ENCODE results near the gene BAK1.
"Not testable (repeated sequence)": the region's sequence is repeated elsewhere in the genome, so short reads cannot be mapped to it uniquely, and the experiment has no call there.

The BAK1 gene

GRCh38 chr6:33586108-33586640 is 6.1 kb upstream of the BAK1 start:
- no peak for DNase-seq (ENCODE audit: low spot score)

GRCh38 chr6:33585403-33586107 is 5.5 kb upstream of the BAK1 start:
- DNase-seq (ENCODE audit: low spot score): peak; percentile 71

GRCh38 chr6:33584700-33585402 is 4.8 kb upstream of the BAK1 start:
- DNase-seq (ENCODE audit: low spot score): no peak

- no peak for DNase-seq (ENCODE audit: low spot score)
These were observed 3.6 kb upstream of the BAK1 start for GRCh38 chr6:33583591-33584155.

GRCh38 chr6:33581186-33581585 is 1.1 kb upstream of the BAK1 start:
- DNase-seq (ENCODE audit: low spot score): no peak

GRCh38 chr6:33578588-33579011 is 1.5 kb downstream of the BAK1 start:
- no peak for DNase-seq (ENCODE audit: low spot score)

- no peak for DNase-seq (ENCODE audit: low spot score)
These were observed 1.9 kb downstream of the BAK1 start for GRCh38 chr6:33578164-33578563.

GRCh38 chr6:33577718-33578117 is 2.4 kb downstream of the BAK1 start:
- no peak for DNase-seq (ENCODE audit: low spot score)

GRCh38 chr6:33577106-33577535 is 3.0 kb downstream of the BAK1 start:
- no peak for DNase-seq (ENCODE audit: low spot score)

GRCh38 chr6:33576668-33577067 is 3.4 kb downstream of the BAK1 start:
- no peak for DNase-seq (ENCODE audit: low spot score)

- DNase-seq (ENCODE audit: low spot score): no peak
These were observed 4.9 kb downstream of the BAK1 start for GRCh38 chr6:33575211-33575610.

GRCh38 chr6:33571637-33572316 is 8.3 kb downstream of the BAK1 start:
- no peak for DNase-seq (ENCODE audit: low spot score)

- DNase-seq (ENCODE audit: low spot score): no peak
These were observed 9.1 kb downstream of the BAK1 start for GRCh38 chr6:33570806-33571636.

GRCh38 chr6:33568826-33569570 is 11.1 kb downstream of the BAK1 start:
- no peak for DNase-seq (ENCODE audit: low spot score)

- no peak for DNase-seq (ENCODE audit: low spot score)
These were observed 12.2 kb downstream of the BAK1 start for GRCh38 chr6:33567836-33568235.

- no peak for DNase-seq (ENCODE audit: low spot score)
These were observed 13.6 kb downstream of the BAK1 start for GRCh38 chr6:33566182-33567084.

- DNase-seq (ENCODE audit: low spot score): no peak
These were observed 21.3 kb downstream of the BAK1 start for GRCh38 chr6:33558801-33559200.

GRCh38 chr6:33557376-33557775 is 22.7 kb downstream of the BAK1 start:
- DNase-seq (ENCODE audit: low spot score): no peak

- DNase-seq (ENCODE audit: low spot score): not testable (repeated sequence)
These were observed 27.2 kb downstream of the BAK1 start for GRCh38 chr6:33552883-33553282.

- DNase-seq (ENCODE audit: low spot score): no peak
These were observed 27.8 kb downstream of the BAK1 start for GRCh38 chr6:33552252-33552651.

Measured in kidney capillary endothelial cell (primary cell).